GM13976 (cell line): Measurements from ENCODE around the gene HAPLN2.
"Not testable (repeated sequence)": the region's sequence is repeated elsewhere in the genome, so short reads cannot be mapped to it uniquely, and the experiment has no call there.

ENCODE experiments used
- DNase-seq: peaks from one replicate; pipeline ENCODE4 v3.0.0; 2012; ENCODE audit warnings: low spot score
- in situ Hi-C: fragments of 300-500 bp; cut with MboI; formaldehyde crosslinking; loops from one replicate; pipeline ENCODE4 v1.12.0; 2022; ENCODE audit warnings: low sequenced_read_pairs, mixed read lengths, inconsistent platforms; ENCODE audit not compliant: unreplicated experiment
- TF ChIP-seq, protein P1 (sequence below): IDR thresholded peaks from 2 replicates; pipeline ENCODE4 v1.5.1; 2012; ENCODE audit warnings: borderline replicate concordance, mild to moderate bottlenecking; ENCODE audit not compliant: insufficient read depth; ENCODE audit errors: extremely low read depth, missing control alignments, control extremely low read depth

HAPLN2 gene

DNA sequence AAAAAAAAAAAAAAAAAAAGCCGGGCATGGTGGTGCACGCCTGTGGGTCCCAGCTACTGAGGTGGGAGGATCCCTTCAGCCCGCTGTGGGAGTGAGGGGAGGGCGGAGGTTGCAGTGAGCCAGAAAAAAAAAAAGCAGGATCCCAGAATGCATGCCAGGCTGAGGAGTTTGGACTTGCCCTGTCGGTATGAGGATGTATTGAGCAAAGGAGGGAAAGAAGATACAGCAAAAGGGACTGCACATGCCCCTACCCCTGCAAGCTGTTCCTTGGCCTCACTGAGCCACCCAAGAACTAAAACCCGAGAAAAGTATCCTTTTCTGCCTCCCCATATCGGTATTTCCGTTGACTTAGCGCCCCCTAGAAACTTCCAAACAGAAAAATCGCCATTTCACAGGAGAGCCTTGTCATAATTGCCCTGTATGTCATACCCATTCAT lies 16.6 kb upstream of the HAPLN2 start:
- no peak for DNase-seq

DNA sequence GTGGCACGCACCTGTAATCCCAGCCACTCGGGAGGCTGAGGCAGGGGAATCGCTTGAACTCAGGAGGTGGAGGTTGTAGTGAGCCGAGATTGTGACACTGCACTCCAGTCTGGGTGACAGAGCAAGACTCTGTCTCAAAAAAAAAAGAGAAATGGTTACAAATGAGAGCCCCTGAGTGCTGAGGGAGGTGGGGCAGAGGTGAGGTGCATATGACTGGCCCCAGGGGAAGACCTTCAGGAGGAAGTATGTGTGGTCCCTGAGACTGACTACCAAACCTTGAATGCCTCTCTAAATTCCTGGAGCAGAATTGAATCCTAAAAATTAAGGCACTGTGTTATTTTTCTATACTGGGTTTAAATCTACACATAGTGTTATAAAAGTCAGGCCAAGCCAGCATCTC lies 11.9 kb upstream of the HAPLN2 start:
- in situ Hi-C loops: loop anchor here (5.0 to 10.0 kb wide), 2 partner anchors 150 to 223 kb away; no protein-coding TSS in a partner anchor

More for the DNA sequence above, 16.6 kb upstream of the HAPLN2 start:
- in situ Hi-C loops: loop anchor here (10.0 kb wide), 1 partner anchor 218 kb away; no protein-coding TSS in a partner anchor
- TF ChIP-seq, protein P1, sequence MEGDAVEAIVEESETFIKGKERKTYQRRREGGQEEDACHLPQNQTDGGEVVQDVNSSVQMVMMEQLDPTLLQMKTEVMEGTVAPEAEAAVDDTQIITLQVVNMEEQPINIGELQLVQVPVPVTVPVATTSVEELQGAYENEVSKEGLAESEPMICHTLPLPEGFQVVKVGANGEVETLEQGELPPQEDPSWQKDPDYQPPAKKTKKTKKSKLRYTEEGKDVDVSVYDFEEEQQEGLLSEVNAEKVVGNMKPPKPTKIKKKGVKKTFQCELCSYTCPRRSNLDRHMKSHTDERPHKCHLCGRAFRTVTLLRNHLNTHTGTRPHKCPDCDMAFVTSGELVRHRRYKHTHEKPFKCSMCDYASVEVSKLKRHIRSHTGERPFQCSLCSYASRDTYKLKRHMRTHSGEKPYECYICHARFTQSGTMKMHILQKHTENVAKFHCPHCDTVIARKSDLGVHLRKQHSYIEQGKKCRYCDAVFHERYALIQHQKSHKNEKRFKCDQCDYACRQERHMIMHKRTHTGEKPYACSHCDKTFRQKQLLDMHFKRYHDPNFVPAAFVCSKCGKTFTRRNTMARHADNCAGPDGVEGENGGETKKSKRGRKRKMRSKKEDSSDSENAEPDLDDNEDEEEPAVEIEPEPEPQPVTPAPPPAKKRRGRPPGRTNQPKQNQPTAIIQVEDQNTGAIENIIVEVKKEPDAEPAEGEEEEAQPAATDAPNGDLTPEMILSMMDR: peak; percentile 43

DNA sequence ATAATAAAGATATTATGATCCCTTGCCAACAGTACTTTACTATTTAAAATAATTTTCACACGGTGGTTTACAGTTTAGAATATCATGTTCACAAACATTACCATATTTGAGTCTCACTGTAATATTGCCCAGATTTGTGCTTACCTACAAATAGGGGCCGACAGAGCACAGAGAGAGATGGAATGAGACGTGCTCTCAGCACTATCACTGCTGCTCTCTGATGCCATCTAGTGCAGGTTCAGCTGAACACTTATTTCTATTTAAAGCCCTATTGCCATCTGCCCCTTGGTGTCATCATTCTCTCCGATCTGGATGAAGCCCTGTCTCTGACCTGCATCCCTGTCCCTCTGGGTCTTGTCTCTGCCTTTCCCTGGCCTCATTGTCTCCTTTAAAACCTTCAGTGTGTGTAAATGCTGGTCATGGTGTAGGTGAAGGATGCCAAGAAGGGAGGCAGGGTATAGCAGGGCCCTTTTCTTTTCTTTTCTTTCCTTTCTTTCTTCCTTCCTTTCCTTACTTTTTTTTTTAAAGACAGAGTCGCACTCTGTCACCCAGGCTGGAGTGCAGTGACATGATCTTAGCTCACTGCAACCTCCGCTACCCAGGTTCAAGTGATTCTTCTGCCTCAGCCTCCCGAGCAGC lies 11.1 kb upstream of the HAPLN2 start:
- peak; percentile 71 for DNase-seq
- TF ChIP-seq, protein P1: peak; percentile 66
- in situ Hi-C loops: loop anchor here (5.0 to 10.0 kb wide), 2 partner anchors 151 to 223 kb away; no protein-coding TSS in a partner anchor

More for the DNA sequence above, 11.9 kb upstream of the HAPLN2 start:
- not testable (repeated sequence) for DNase-seq

DNA sequence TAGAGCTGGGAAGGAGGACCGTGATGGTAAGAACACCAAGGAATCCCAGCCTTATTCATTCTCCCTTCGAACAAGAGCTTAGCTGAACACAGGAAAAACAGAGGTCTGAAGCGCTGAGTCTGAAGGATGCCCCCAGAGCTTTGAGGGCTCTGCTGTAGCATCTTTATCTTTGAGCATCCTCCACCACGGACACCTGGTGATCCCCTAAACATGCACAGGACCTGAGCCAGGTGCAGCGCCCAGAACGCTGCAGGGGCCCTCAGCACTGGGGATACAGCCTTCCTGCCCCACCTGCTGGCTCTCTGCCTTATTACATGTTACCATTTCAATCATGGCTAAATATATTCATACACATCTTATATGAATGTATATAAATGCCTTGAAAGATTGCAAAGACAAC lies 10.2 kb upstream of the HAPLN2 start:
- TF ChIP-seq, protein P1: peak; percentile 65
- peak; percentile 60 for DNase-seq
- in situ Hi-C loops: loop anchor here (5.0 to 10.0 kb wide), 2 partner anchors 152 to 224 kb away; no protein-coding TSS in a partner anchor

DNA sequence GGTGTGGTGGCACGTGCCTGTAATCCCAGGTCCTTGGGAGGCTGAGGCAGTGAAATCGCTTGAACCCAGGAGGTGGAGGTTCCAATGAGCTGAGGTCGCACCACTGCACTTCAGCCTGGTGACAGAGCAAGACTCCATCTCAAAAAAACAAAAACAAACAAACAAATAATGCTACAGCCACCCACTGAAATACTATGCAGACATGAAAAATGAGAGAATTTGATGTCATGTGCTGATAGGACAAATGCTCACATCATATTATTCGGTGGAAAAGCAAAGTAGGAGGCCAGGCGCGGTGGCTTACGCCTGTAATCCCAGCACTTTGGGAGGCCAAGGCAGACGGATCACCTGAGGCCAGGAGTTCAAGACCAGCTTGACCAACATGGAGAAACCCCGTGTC lies 9.1 kb upstream of the HAPLN2 start:
- DNase-seq, in situ Hi-C loops: not testable (repeated sequence)

DNA sequence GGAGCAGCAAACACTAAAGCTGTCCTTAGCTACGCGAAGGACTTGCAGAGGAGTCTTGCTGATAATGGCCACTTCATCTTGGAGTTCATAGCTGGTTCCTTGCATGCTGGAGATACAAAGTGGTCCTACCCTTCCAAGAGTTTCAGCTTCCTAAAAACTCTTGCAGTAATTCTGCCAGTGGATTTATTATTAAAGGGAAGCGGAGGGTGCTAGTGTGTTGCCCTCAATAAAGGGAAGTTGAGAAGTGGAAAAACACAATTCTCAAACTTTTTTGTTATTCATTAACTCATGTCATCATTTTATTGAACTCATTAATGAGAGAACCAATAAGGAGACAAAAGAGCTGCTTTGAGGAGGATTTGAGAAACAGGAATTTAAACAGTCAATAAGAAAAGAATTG lies 6.5 kb upstream of the HAPLN2 start:
- in situ Hi-C loops: no loop called here
- TF ChIP-seq, protein P1: no peak
- no peak for DNase-seq

DNA sequence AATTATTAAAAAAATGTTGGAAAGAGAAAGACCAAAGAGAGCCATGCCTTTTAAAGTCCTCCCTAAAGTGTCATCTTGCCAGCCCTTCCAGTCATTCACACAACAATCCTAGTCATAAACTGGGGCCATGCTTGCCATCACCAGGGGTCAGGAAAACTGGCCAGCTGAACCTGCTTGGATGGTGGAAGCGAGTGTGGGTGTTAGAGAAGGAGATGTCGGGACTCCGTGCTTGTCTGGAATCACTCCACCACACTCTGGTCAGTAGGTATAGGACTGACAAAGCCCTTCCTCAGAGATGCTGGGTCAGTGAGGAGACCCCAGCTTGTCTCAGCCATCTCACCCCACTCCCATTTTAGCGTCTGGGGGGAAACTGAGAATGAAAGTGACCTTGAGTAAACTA lies 3.3 kb upstream of the HAPLN2 start:
- in situ Hi-C loops: no loop called here
- no peak for DNase-seq
- TF ChIP-seq, protein P1: no peak
